ENCODE results near the gene KPNA3.
A peak's percentile ranks its signal among the peaks of the same experiment; 100 is the strongest.
"Not testable (repeated sequence)": the region's sequence is repeated elsewhere in the genome, so short reads cannot be mapped to it uniquely, and the experiment has no call there.

KPNA3 gene

DNA sequence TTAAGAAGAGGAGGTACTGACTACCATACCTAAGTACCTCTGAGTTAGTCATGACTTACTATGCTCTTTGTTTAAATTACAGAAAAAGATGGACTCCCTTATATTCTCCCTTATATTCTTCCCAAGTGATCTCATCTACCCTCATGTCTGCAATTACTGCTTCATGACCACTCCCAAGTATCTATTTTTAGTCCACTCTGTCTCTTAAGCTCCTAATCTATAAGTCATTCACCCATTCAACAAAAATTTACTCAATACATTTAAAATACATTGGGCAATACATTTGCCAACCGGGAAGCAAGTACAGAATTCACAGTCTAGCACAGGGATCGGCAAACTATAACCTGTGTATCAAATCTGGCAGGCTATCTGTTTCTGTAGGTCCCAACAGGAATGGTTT is 42.6 kb downstream of the KPNA3 start:
- DNase-seq (ENCODE audit: low read depth), result no peak

DNA sequence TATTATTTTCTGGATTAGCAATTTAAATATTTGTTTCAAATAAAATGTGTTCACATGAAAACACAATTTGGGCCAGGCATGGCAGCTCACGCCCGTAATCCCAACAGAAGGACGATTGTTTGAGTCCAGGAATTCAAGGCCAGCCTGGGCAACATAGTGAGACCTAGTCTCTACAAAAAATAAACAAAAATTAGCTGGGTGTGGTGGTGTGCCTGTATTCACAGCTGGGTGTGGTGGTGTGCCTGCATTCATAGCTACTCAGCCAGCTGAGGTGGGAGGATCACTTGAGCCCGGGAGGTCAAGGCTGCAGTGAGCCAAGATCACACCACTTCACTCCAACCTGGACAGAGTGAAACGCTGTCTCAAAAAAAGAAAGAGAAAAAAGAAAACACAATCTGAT is 46.4 kb downstream of the KPNA3 start:
- no peak for DNase-seq (ENCODE audit: low read depth)

DNA sequence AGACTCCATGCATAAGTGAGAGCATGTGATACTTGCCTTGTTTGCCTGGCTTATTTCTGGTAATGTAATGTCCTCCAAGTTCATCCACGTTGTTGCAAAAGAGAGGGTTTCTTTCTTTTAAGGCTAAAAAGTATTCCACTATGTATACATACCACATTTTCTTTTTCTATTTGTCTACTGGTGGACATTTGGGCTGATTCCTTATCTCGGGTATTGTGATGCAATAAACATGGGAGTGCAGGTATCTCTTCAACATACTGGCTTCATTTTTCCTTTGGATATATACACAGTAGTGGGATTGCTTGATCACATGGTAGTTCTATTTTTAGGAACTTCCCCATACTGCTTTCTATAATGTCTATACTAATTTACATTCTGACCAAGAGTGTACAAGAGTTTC is 51.6 kb downstream of the KPNA3 start:
- no peak for DNase-seq (ENCODE audit: low read depth)

DNA sequence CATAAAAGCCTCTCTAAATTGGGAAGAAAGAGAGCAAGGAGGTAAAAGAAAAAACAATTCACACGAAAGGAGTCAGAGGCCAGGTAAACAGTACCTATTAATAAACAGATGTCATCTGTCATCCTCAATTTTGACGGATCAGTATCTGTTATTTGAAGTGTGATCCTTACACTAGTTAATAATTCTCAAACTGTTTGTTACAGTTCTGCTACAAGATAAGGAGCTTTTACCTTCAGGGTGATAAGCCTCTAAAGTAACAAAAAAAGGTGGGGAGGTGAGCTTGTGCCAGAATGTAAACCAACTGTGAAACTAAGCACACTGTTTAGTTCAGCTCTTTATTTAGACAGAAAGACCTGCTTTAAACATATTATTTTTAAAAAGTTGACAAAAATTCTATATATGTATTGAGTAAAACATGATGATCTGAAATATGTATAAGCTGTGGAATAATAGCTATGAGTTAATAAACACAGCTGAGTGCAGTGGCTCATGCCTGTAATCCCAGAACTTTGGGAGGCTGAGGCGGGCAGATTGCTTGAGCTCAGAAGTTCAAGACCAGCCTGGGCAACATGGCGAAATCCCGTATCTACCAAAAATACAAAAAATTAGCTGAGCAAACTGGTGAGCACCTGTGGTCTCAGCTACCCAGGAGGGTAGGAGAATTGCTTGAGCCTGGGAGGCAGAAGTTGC is 52.8 kb downstream of the KPNA3 start:
- no peak for DNase-seq (ENCODE audit: low read depth)

DNA sequence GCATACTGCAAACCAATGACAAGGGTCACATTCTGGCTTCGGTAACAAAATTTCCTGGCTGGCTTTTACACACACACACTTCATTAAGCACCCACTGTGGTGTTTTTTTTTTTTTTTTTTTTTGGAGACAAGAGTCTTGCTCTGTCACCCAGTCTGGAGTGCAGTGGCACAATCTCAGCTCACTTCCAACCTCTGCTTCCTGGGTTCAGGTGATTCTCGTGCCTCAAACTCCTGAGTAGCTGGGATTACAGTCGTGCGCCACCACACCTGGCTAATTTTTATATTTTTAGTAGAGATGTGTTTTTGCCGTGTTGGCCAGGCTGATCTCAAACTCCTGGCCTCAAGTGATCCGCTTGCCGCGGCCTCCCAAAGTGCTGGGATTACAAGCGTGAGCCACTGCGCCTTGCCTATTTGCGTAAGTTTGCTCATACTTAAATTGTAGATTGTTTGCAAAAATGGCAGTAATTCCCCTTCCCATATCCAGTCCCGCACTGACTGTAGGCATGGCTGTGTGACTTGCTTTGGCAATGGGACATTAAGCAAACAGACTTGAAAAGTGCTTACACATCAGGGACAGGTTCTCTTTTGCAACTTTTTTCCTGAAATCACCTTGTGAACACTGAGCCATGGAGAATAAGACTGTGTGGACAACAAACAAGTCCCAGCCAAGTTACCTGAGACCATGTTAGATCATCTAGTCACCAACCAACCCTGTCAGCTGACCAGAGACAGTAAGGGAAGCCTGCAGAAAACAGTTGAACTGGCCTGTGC is 59.1 kb downstream of the KPNA3 start:
- DNase-seq (ENCODE audit: low read depth), result no peak

DNA sequence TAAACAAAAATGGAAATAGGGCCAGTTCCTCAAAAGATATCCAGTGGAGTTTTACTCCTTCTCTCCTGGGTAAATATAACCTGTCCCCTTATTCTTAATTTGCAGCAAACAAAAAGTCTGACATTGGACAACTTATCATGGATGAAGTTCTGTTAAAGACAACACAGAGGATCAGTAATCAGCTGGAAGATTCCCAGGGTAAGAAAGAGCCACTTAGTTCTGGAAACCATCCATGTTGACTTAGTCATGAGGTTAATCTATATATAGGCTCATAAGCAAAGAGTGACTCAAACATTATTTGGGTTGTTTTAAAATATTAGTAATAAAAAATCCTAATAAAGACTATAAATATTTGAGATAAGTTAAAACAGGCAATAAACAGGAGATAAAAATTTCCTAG is 60.7 kb downstream of the KPNA3 start:
- no peak for DNase-seq (ENCODE audit: low read depth)

DNA sequence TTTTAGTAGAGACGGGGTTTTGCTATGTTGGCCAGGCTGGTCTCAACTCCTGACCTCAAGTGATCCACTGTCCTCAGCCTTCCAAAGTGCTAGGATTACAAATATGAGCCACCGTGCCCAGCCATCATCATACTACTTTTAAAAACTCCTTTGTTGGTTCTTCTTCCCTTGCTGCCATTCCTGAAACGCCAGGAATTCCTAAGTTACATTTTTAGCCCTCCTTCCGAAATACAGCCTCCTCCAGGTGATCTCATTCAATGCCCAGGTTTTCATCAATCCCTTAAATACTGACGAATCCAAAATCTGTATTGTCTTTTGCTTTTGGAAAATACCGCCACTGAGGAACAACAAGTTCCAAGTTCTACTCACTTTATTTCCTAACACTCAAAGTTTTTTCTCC is 75.9 kb downstream of the KPNA3 start:
- DNase-seq (ENCODE audit: low read depth), result no peak

DNA sequence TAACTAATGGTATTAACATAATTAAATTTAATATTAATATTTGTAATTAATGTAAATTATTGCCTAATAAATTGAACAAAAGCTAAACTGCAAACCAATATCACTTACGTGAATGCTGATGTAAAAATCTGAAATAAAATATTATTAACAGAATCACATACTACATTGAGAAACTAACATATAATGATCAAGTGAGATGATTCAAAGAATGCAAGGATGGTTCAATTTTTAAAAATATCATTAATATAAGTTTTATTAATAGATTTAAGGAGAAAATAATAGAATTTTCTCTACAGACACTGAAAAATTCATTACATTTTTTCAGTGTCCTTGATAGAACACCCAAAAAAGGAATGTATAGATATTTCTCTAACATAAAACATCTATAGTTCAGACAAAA is 77.7 kb downstream of the KPNA3 start:
- DNase-seq (ENCODE audit: low read depth), result no peak

DNA sequence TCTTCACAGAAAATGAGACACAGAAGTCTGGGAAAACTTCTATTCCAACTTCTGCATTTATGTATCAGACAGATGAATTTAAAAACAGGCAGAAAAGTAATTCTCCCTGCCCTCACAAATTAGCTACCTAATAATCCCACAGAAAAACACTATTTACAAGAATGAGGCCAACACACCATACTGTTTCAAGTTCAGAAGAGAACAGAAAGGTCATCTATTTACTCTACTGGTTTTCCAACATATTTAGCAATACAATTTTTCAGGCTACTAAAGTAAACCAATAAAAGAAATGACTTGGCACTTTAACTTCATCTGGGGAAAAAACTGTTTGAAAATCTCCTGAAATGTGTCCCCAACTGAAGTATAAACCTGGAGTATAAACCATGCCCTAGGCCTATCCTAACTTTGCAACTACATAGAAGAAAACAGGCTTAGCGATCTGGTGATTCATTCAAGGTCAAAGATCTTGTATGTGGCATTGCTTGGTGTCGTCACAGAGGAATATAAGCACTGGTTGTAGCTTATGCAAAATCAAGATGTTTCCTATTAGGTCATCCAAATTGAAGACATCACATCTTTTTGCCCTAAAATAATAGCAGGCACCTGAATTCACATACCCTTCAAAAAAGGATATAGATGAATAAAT is 81.1 kb downstream of the KPNA3 start:
- no peak for DNase-seq (ENCODE audit: low read depth)

DNA sequence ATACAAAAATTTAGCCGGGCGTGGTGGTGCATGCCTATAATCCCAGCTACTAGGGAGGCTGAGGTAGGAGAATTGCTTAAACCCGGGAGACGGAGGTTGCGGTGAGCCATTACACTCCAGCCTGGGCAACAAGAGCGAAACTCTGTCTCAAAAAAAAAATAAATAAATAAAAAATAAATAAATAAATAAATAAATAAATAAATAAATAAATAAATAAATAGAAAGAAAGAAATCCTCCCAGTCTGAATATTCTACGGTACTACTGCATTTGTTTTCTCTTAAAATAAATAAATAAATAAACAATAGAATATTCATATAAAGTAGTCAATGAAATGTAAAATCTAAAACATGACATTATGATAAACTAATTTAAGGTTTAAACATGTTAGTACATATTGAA is 88.2 kb downstream of the KPNA3 start:
- DNase-seq (ENCODE audit: low read depth), result not testable (repeated sequence)

DNA sequence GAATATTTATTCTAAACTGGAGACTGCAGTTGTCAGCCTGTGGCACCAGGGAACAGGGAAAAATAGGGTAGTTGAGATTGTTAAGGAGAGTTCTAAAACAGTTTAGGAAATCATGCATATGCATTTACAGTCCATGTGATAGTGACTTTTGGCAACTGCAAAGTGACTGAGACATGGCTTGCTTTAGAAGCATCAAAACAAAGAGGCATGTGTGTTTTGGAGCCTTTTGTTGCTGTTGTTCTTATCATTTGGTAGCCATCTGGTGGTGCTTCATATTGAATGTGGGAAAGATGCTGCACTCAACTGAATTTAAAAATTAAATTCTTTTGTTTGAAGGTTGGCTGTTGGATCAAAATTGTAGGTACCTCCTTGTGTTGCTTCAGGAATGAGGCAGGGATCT is 91.0 kb downstream of the KPNA3 start:
- no peak for DNase-seq (ENCODE audit: low read depth)

DNA sequence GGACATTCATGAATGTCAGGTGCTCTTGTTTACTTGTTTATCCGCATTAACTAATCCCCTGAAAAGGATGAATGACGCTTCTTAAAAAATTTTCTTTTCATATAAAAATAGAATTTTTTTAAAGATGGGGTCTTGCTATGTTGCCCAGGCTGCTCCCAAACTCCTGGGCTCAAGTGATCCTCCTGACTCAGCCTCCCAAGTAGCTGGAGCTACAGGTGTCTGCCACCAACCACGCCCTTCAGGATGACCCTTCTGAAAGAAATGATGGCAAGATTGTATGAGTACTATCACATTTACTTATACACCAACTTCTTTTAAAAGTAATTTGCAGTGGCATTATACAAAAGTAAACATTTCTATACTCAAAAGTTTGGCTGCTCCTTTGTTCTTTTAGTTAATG is 95.0 kb downstream of the KPNA3 start:
- DNase-seq (ENCODE audit: low read depth), result no peak

DNA sequence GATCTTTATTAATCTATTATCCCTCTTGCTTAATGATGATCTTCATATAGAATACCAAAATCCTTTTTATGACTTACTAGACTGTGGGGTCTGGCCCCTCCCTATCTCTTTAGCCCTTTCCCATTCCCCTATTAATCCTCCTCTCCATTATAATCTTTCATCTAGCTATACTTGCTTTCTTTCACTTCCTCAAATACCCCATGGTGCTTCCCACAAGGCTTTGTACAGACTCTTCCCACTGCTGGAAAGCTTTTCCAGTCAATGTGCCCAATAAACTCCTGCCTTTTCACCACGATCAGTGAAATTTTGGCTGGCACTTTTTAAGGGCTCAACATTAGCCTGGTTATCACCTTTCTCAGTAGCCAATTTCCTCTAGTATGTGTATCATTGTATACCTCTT is 98.0 kb downstream of the KPNA3 start:
- DNase-seq (ENCODE audit: low read depth), result no peak

DNA sequence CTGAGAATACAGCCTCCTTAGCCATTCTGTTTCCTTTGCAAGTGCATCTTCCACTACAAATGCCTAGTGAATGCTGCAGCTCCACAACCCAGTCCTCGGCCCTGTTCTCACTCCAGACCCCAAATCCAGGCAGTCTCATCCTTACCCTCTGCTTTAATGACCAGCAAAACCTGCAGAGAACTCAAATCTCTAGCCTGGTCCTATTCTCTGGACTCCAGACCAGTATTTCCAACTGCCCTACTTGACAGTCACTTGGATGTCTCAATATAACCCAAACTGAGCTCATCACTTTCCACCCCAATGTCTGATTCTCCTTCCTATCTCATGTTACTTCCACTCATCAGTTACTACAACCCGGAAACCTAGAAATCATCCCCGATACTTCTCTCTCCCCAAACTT is 98.6 kb downstream of the KPNA3 start:
- DNase-seq (ENCODE audit: low read depth), result no peak

DNA sequence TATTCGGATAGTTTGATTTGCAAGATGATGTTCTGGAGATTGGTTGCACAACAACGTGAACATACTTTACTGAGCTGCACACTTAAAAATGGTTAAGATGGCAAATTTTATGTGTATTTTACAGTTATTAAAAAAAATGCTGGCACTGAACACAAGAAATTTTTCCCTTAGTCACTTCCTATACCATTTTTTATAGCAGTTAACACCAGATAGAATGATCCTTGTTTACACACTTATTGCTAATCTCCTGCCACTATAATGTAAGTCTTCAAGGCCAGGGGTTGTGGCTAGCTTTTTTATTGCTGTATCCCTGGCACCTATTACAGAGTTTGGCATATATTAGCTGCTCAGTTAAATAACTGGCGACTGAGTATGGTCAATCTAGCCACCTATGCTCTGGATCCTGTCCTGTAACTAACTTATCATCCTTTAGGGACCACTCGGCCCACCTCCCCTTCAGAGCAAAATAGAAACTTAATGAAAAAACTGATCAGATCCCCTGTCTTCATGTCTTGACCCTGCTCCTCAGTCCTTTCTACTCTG is 99.2 kb downstream of the KPNA3 start:
- DNase-seq (ENCODE audit: low read depth), result no peak

DNA sequence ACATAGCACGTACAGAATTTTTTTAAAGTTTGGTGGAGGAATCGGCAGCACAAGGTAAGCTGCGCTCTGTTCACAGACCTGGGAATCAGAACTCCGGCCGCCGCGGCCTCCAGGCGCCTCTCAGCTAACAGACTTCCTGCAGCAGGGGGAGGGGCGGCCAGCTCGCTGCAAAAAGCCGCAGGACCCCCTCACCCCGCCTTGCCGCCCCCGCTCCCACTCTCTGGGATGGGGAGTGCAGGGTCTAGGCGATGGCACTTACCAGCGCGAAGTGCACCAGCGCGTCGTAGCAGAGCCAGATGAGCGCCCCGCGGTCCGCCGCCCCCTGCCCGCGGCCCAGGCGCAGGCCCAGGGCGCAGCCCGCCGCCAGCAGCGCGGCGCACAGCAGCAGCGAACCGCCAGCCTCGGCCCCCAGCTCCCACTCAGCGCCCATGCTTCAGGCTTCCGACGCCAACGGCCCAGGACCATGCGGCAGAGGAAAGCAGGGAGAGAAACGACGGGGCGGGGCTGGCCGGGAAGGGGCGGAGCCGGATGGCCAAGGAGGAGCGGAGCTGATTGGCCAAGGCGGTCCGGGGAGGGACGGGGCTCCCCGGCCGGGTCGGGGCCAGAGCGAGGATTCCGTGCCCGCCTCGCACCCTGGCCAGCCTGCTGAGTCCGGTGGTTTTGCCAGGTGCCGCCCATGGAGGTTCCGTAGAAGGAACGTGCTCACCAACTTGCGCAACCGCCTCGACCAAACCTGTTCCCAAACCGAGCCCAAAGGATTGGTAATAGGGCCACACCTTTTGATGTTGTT is 101.3 kb downstream of the KPNA3 start, which contains the start of gene EBPL:
TSS of gene EBPL (minus strand) at position 492 of the 790 bp plus-strand sequence. CDS start at position 430, 62 bp downstream.
- peak; percentile 78 for DNase-seq (ENCODE audit: low read depth)

DNA sequence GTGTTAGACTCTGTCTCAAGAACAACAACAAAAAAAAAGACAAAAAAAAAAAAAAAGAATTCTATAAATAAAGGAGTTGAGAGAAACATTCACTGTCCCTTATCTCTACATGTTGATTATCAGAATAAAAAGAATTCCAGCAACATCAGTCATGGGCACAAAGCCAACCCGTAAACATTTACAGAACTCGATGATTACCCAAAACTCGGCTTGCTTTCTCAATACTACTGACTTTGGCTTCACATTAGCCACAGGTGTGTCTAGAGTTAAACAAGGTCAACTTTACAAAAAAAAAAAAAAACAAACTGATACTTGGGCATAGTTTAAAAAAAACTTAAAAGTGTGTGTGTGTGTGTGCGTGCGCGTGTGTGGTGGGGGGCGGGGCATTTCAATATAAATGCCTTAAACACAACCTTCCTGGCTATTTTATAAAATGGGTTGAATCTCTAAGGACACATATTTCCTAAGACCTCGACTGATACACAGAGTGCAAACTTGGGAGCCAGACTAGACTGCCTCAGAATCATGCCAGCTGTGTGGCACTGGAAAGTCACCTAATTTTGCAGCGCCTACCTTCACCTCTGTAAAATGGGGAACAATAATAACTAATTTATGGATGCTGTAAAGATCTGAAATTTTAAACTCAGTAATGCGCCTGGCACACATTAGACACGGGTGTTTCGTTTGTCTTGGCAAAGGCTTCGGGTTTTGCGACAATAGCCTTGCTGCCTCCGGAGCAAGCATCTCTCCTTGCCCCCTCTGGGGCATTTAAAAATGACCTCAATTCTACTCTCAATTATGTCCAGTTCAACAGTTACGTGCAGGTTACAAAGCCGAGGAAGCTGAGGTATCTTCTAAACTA is 102.1 kb downstream of the KPNA3 start:
- no peak for DNase-seq (ENCODE audit: low read depth)

DNA sequence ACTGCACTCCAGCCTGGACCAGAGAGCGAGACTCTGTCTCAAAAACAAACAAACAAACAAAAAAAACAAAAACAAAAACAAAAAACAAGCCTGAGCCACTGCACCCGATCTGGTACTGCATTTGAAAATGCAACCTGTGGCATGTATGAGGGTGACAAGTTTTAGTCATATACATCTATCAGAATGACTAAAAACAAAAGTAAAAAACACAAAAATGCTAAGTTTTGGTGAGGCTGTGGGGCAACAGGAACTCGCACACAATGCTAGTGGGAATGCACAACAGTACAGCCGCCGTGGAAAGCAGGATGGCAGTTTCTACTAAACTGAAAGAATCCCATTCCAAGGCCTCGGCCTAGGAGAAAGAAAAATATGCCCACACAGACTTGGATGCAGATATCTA is 109.0 kb downstream of the KPNA3 start:
- no peak for DNase-seq (ENCODE audit: low read depth)

DNA sequence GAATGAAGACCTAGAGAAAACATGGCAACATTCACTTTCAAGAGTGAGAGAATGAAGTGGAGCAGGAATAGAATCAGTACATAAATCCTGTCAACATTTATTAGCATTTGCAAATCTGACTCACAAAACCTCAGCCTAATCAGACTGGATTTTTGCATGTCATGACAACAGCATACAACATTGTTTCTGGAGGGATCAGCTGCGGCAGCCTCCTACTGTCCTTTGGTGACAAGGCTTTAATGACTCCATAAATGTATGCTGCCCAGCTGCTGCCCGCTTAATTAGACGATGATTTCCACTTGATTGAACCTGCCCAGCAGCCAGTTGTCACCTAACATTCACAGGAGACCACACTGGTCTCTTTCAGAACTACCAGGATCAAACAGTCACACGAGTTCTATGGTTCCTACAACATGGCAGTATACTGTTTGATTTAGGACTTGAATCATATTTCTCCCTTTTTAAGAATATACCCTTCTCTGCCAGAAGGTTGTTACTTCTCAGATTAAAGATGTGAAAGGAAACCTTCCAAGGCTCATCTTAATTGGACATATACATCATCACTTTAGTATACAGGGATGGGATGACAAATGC is 110.5 kb downstream of the KPNA3 start:
- no peak for DNase-seq (ENCODE audit: low read depth)

DNA sequence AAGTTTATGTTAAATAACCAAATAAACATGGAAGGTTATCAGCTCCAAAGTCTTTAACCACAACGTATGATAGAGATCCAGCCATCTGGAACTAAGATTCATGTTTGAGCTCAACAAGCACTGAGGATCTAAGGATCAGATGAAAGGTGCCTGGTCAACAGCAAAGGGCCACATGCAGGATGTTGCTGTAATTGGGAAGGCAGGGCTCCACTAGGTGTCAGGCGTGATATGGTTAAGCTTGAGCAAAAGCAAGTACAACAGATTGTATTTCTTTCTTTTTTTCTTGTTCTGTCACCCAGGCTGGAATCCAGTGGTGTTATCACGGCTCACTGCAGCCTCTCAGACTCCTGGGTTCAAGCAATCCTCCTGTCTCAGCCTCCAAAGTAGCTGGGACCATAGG is 113.2 kb downstream of the KPNA3 start:
- no peak for DNase-seq (ENCODE audit: low read depth)
